ENCODE measurements around the gene DLGAP1. TPM values are rescaled to one million over a fixed set of nuclear protein-coding genes. Genes with fewer than 3 reads are reported as not detected.

DLGAP1 gene
- total and polyA plus RNA-seq, 10 of the 15 experiments (the other 5 are each of a cell fraction or from before 2014, with no cell fraction given): 0.23 to 27.6 (median 1.9) TPM

- TF ChIP-seq, protein P1, sequence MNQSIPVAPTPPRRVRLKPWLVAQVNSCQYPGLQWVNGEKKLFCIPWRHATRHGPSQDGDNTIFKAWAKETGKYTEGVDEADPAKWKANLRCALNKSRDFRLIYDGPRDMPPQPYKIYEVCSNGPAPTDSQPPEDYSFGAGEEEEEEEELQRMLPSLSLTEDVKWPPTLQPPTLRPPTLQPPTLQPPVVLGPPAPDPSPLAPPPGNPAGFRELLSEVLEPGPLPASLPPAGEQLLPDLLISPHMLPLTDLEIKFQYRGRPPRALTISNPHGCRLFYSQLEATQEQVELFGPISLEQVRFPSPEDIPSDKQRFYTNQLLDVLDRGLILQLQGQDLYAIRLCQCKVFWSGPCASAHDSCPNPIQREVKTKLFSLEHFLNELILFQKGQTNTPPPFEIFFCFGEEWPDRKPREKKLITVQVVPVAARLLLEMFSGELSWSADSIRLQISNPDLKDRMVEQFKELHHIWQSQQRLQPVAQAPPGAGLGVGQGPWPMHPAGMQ (IDR thresholded peaks at IDR 0.05; ENCODE audit: borderline replicate concordance): no peak
- no peak for TF ChIP-seq ZBTB33 (IDR thresholded peaks at IDR 0.05)
- TF ChIP-seq, protein P2, sequence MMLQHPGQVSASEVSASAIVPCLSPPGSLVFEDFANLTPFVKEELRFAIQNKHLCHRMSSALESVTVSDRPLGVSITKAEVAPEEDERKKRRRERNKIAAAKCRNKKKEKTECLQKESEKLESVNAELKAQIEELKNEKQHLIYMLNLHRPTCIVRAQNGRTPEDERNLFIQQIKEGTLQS (IDR thresholded peaks at IDR 0.05; ENCODE audit: borderline replicate concordance, extremely low read depth, low read depth, low read length): no peak
- TF ChIP-seq EED (IDR thresholded peaks at IDR 0.05; ENCODE audit: low read depth): peak; percentile 81; the same call in 1 of the 2 replicates
- no peak for TF ChIP-seq RBBP5 (conservative IDR thresholded peaks at IDR 0.05)
- TF ChIP-seq MYB (IDR thresholded peaks at IDR 0.05; ENCODE audit: borderline replicate concordance, low read depth, low read length): no peak
- no peak for TF ChIP-seq SREBF2 (IDR thresholded peaks at IDR 0.05; ENCODE audit: low read length)
- TF ChIP-seq CEBPZ (IDR thresholded peaks at IDR 0.05; ENCODE audit: low read depth, low read length): no peak
- no peak for TF ChIP-seq LARP7 (IDR thresholded peaks at IDR 0.05)
- no peak for TF ChIP-seq POLR2AphosphoS2 (IDR thresholded peaks at IDR 0.05; ENCODE audit: low read depth, low read length)
- TF ChIP-seq CEBPB (IDR thresholded peaks at IDR 0.05; ENCODE audit: borderline replicate concordance in 1 of 2, low read depth in 2 of 2, low read length in 2 of 2): no peak
- no peak for TF ChIP-seq TCF7 (IDR thresholded peaks at IDR 0.05; ENCODE audit: borderline replicate concordance)
- TF ChIP-seq SUPT20H (IDR thresholded peaks at IDR 0.05; ENCODE audit: borderline replicate concordance, control insufficient read depth, low read depth, low read length): no peak
- no peak for TF ChIP-seq HDAC2 (IDR thresholded peaks at IDR 0.05)
- TF ChIP-seq, protein P3, sequence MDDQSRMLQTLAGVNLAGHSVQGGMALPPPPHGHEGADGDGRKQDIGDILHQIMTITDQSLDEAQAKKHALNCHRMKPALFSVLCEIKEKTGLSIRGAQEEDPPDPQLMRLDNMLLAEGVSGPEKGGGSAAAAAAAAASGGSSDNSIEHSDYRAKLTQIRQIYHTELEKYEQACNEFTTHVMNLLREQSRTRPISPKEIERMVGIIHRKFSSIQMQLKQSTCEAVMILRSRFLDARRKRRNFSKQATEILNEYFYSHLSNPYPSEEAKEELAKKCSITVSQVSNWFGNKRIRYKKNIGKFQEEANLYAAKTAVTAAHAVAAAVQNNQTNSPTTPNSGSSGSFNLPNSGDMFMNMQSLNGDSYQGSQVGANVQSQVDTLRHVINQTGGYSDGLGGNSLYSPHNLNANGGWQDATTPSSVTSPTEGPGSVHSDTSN (IDR thresholded peaks at IDR 0.05; ENCODE audit: insufficient replicate concordance, low read depth, low read length): no peak
- TF ChIP-seq E2F4 (IDR thresholded peaks at IDR 0.05; ENCODE audit: low read depth, low read length): no peak
- no peak; the same call in 1 of the 2 replicates for TF ChIP-seq ZNF217 (IDR thresholded peaks at IDR 0.05)
Observed at GRCh38 chr18:3595369-3596273, 859.5 kb downstream of the DLGAP1 start (continued).
